Right atrium auricular region (tissue), 2 donors: Measurements from ENCODE around the gene NAA20. TPM values are rescaled to one million over a fixed set of nuclear protein-coding genes. Genes with fewer than 3 reads are reported as not detected.

Experiments
- DNase-seq: peaks from one replicate; pipeline ENCODE4 v3.0.0-alpha.2; 2019; ENCODE audit warnings: low spot score
- H3K27ac ChIP-seq, 2 donors: fragments of 200-600 bp; sonication (generic); 1 replicate in 1 of 2; 2 replicates in 1 of 2; pipeline ENCODE4 v1.5.1; 2016 to 2019
- H3K27me3 ChIP-seq, 2 donors: fragments of 200-600 bp; sonication (generic); one replicate each; pipeline versions ENCODE4 v1.5.1 to v1.6.0; 2017 to 2019
- H3K36me3 ChIP-seq: fragments of 200-600 bp; sonication (generic); one replicate; pipeline ENCODE4 v1.5.1; 2016
- H3K4me1 ChIP-seq, 2 donors: fragments of 200-600 bp; sonication (generic); one replicate each; pipeline versions ENCODE4 v1.5.1 to v1.6.0; 2017 to 2019
- H3K4me3 ChIP-seq, 2 donors: fragments of 200-600 bp; sonication (generic); 1 replicate in 1 of 2; 2 replicates in 1 of 2; pipeline ENCODE4 v1.5.1; 2017 to 2019; ENCODE audit warnings: mild to moderate bottlenecking in 1 of 2, moderate library complexity in 1 of 2
- H3K9me3 ChIP-seq, 2 donors: fragments of 200-600 bp; sonication (generic); one replicate each; pipeline ENCODE4 v1.5.1; 2019
- CTCF ChIP-seq, 2 donors: fragments of 200-600 bp; sonication (generic); IDR thresholded peaks; one replicate each; pipeline ENCODE4 v1.5.1; 2019; ENCODE audit warnings: antibody characterized with exemption in 2 of 2
- total RNA-seq, 2 donors: library from RNA; depleted of rRNA; stranded (reverse); fragments of >200 nt; gene quantifications; one replicate each; pipeline ENCODE4 v1.1.0, GENCODE V29; 2016

Gene NAA20
- total RNA-seq, 2 donors from 2014 or later: 32.2 to 33.8 TPM

GRCh38 chr20:19969507-19970255, 47.5 kb upstream of the NAA20 start:
- Histone ChIP-seq H3K27me3 (no peaks in the 10 kb centered on the region), H3K4me1 (peaks cover 0 to 19% of the 10 kb centered on the region in 2 donors), H3K27ac (peak overlapping the region in 1 of 2 donors; percentile 19), H3K36me3 (peaks cover 27% of the 10 kb centered on the region), H3K9me3 (no peaks in the 10 kb centered on the region), H3K4me3 (no peak overlapping the region)
- DNase-seq: no peak
- TF ChIP-seq CTCF (IDR thresholded peaks at IDR 0.05): no peak

GRCh38 chr20:19970256-19970765, 46.9 kb upstream of the NAA20 start:
- no peak for TF ChIP-seq CTCF (IDR thresholded peaks at IDR 0.05)
- H3K4me1 ChIP-seq: peaks cover 0 to 24% of the 10 kb centered on the region in 2 donors
- no peak for DNase-seq
- no peaks in the 10 kb centered on the region for H3K9me3 ChIP-seq
- H3K27ac ChIP-seq: no peak overlapping the region
- H3K4me3 ChIP-seq: no peak overlapping the region
- H3K36me3 ChIP-seq: peaks cover 27% of the 10 kb centered on the region
- H3K27me3 ChIP-seq: no peaks in the 10 kb centered on the region

- H3K27ac ChIP-seq: no peak overlapping the region
- no peak for DNase-seq
- H3K27me3 ChIP-seq: no peaks in the 10 kb centered on the region
- H3K4me1 ChIP-seq: peaks cover 0 to 32% of the 10 kb centered on the region in 2 donors
- no peaks in the 10 kb centered on the region for H3K9me3 ChIP-seq
- no peak for TF ChIP-seq CTCF (IDR thresholded peaks at IDR 0.05)
- H3K4me3 ChIP-seq: no peak overlapping the region
- peaks cover 20% of the 10 kb centered on the region for H3K36me3 ChIP-seq
Observed at GRCh38 chr20:19971116-19971515, 46.0 kb upstream of the NAA20 start.

GRCh38 chr20:19973961-19974629, 43.1 kb upstream of the NAA20 start:
- peak; percentile 90 for DNase-seq
- peak overlapping the region; percentile 51 to 59 for H3K4me3 ChIP-seq
- peaks cover 14% of the 10 kb centered on the region for H3K36me3 ChIP-seq

More at GRCh38 chr20:19973961-19974629, 43.1 kb upstream of the NAA20 start:
- Histone ChIP-seq H3K9me3 (no peaks in the 10 kb centered on the region), H3K4me1 (peaks cover 0 to 60% of the 10 kb centered on the region in 2 donors), H3K27me3 (no peaks in the 10 kb centered on the region), H3K27ac (peak overlapping the region; percentile 90 to 95)
- TF ChIP-seq CTCF (IDR thresholded peaks at IDR 0.05): no peak
